GM12878 (cell line): ENCODE measurements around the gene PLPP3. TPM values are rescaled to one million over a fixed set of nuclear protein-coding genes. Genes with fewer than 3 reads are reported as not detected.

Experiments
- ATAC-seq: fragments of 200-7000 bp; cut with Tn5 transposase; 3 replicates; pipeline ENCODE4 v1.9.1; 2020; ENCODE audit warnings: mild to moderate bottlenecking, moderate library complexity
- BruUV-seq: library from RNA; stranded (reverse); fragments of 400-500 nt; replicated peaks from 2 replicates; lab custom pipeline; 2021; lab: Mats Ljungman, UMichigan
- CTCF ChIA-PET: fragments of 300-600 bp; sonication (Branson Sonifier 250); formaldehyde crosslinking; extraction: SDS; loops from one replicate; lab custom pipeline; 2021; ENCODE audit warnings: inconsistent platforms; lab: Yijun Ruan, JAX
- POLR2A ChIA-PET: fragments of 350-600 bp; formaldehyde crosslinking; extraction: SDS; loops from one replicate; lab custom pipeline; 2021; ENCODE audit warnings: inconsistent platforms; lab: Charles Lee
- RAD21 ChIA-PET: fragments of 300-600 bp; sonication (Branson Sonifier 250); formaldehyde crosslinking; loops from one replicate; lab custom pipeline; 2023; ENCODE audit warnings: antibody characterized with exemption; ENCODE audit not compliant: unreplicated experiment; lab: Charles Lee
- SMC1A ChIA-PET: fragments of 300-600 bp; sonication (Branson Sonifier 250); formaldehyde crosslinking; loops from one replicate; lab custom pipeline; 2023; ENCODE audit not compliant: unreplicated experiment, uncharacterized antibody; lab: Charles Lee
- DNase-seq: peaks from one replicate; pipeline ENCODE4 v3.0.0-alpha.2; 2011; ENCODE audit warnings: low read depth, low spot score
- FAIRE-seq: peaks from 3 replicates; lab custom pipeline; 2011; peaks lifted over from hg19 to GRCh38; lab: Jason Lieb, UNC
- H2AFZ ChIP-seq: 2 replicates; pipeline ENCODE4 v1.6.0; 2011; ENCODE audit warnings: low read depth, low read length, control low read depth; ENCODE audit not compliant: control insufficient read depth
- H3K27ac ChIP-seq: 2 replicates; pipeline ENCODE4 v1.5.1; 2011; ENCODE audit warnings: control low read depth; ENCODE audit not compliant: control insufficient read depth, insufficient read depth
- H3K27me3 ChIP-seq, 2 experiments: replicated peaks in 1 of 2; 2 replicates each; pipeline versions ENCODE4 v1.6.0 to v1.6.1; 2011; ENCODE audit warnings: low read length in 1 of 2; ENCODE audit not compliant: control insufficient read depth in 2 of 2, insufficient read depth in 2 of 2
- H3K36me3 ChIP-seq, 2 experiments: 2 replicates each; pipeline ENCODE4 v1.5.1; 2011; ENCODE audit warnings: low read length in 1 of 2; ENCODE audit not compliant: control insufficient read depth in 2 of 2, insufficient read depth in 2 of 2
- H3K4me1 ChIP-seq: 2 replicates; pipeline ENCODE4 v1.6.1; 2011; ENCODE audit warnings: mild to moderate bottlenecking, low read length, moderate library complexity, mixed read lengths; ENCODE audit not compliant: control insufficient read depth, insufficient read depth
- H3K4me2 ChIP-seq: 2 replicates; pipeline ENCODE4 v1.6.0; 2011; ENCODE audit warnings: control low read depth; ENCODE audit not compliant: control insufficient read depth, insufficient read depth
- H3K4me3 ChIP-seq: fragments of 200-600 bp; sonication (generic); 2 replicates; pipeline ENCODE4 v1.5.1; 2016
- H3K79me2 ChIP-seq: 2 replicates; pipeline ENCODE4 v1.6.0; 2011; ENCODE audit warnings: low read length; ENCODE audit not compliant: control insufficient read depth, insufficient read depth
- H3K9ac ChIP-seq: 2 replicates; pipeline ENCODE4 v1.8.0; 2011; ENCODE audit warnings: low read length, control low read depth, mixed read lengths; ENCODE audit not compliant: control insufficient read depth, insufficient read depth
- H3K9me3 ChIP-seq: replicated peaks from 3 replicates; pipeline ENCODE4 v1.5.1; 2011; ENCODE audit warnings: mild to moderate bottlenecking, low read length; ENCODE audit not compliant: control insufficient read depth, insufficient read depth
- H4K20me1 ChIP-seq: 2 replicates; pipeline ENCODE4 v1.6.0; 2011; ENCODE audit not compliant: control insufficient read depth, insufficient read depth
- CHD1 ChIP-seq: IDR thresholded peaks from 2 replicates; pipeline ENCODE4 v1.6.1; 2012; ENCODE audit warnings: low read depth, low read length, improper control_type of control experiment
- CREM ChIP-seq: IDR thresholded peaks from 2 replicates; pipeline ENCODE4 v1.6.1; 2014; ENCODE audit warnings: antibody characterized with exemption, low read depth
- E4F1 ChIP-seq: fragments of 450-650 bp; IDR thresholded peaks from 2 replicates; pipeline ENCODE4 v1.6.1; 2018; ENCODE audit warnings: borderline replicate concordance, mild to moderate bottlenecking; ENCODE audit not compliant: partially characterized antibody
- JUNB ChIP-seq: IDR thresholded peaks from 2 replicates; pipeline ENCODE4 v1.6.1; 2016; ENCODE audit warnings: antibody characterized with exemption, mild to moderate bottlenecking
- NFYA ChIP-seq: IDR thresholded peaks from 2 replicates; pipeline ENCODE4 v1.6.1; 2011; ENCODE audit warnings: low read depth, mild to moderate bottlenecking, low read length, improper control_type of control experiment, borderline replicate concordance
- PML ChIP-seq: IDR thresholded peaks from 2 replicates; pipeline ENCODE4 v1.6.1; 2012; ENCODE audit warnings: low read length, inconsistent platforms
- POLR2A ChIP-seq: IDR thresholded peaks from 2 replicates; pipeline ENCODE4 v1.6.1; 2011; ENCODE audit warnings: low read depth, mild to moderate bottlenecking, low read length
- SIX5 ChIP-seq: IDR thresholded peaks from 2 replicates; pipeline ENCODE4 v1.6.1; 2011; ENCODE audit warnings: mild to moderate bottlenecking, low read depth, low read length, moderate library complexity; ENCODE audit not compliant: severe bottlenecking
- SMAD1 ChIP-seq: fragments of 450-650 bp; IDR thresholded peaks from 2 replicates; pipeline ENCODE4 v1.6.1; 2018; ENCODE audit warnings: mild to moderate bottlenecking, low read depth; ENCODE audit not compliant: partially characterized antibody
- TAF1 ChIP-seq: IDR thresholded peaks from 2 replicates; pipeline ENCODE4 v1.6.1; 2011; ENCODE audit warnings: mild to moderate bottlenecking, low read depth, low read length, borderline replicate concordance
- YY1 ChIP-seq: IDR thresholded peaks from 2 replicates; pipeline ENCODE4 v1.6.1; 2011; ENCODE audit warnings: low read depth, mild to moderate bottlenecking, low read length
- ZBED1 ChIP-seq: IDR thresholded peaks from 2 replicates; pipeline ENCODE4 v1.6.1; 2016; ENCODE audit warnings: borderline replicate concordance
- WGBS: methylation state at CpG from one replicate; pipeline ENCODE4 v1.1.6; 2016; ENCODE audit warnings: low lambda C conversion rate; ENCODE audit not compliant: insufficient replicate concordance, insufficient coverage; ENCODE audit errors: missing lambda C conversion rate; 5-methylcytosine and 5-hydroxymethylcytosine counted together
- in situ Hi-C: fragments of 300-500 bp; cut with MboI; formaldehyde crosslinking; loops from 9 replicates; pipeline ENCODE4 v1.14.3; 2018; ENCODE audit warnings: mixed read lengths
- intact Hi-C: fragments of 100-400 bp; cut with micrococcal nuclease; formaldehyde crosslinking; loops from one replicate; pipeline ENCODE4 v1.14.2; 2022; ENCODE audit not compliant: unreplicated experiment
- polyA plus RNA-seq, 11 experiments: library from polyadenylated mRNA; depleted of rRNA in 4 of 11; unstranded in 6 of 11; stranded (reverse) in 5 of 11; fragments of >200 nt; fragmentation: Nextera tagmentation in 4 of 11; fragmentation: Illumina TruSeq in 1 of 11; extraction: Ambion mirVana in 4 of 11; extraction: Trizol in 1 of 11; gene quantifications; 1 replicate in 1 of 11; 2 replicates in 10 of 11; pipeline versions ENCODE4 v1.2.1 to v1.2.3, GENCODE V29; 2011 to 2016; ENCODE audit warnings: inconsistent platforms in 2 of 11, missing spikeins in 2 of 11, low read depth in 1 of 11
- total RNA-seq, 4 experiments: library from RNA; depleted of rRNA in 3 of 4; stranded (reverse); fragments of >200 nt in 3 of 4; fragmentation: Illumina TruSeq in 1 of 4; extraction: Trizol in 1 of 4; gene quantifications; 2 replicates each; pipeline versions ENCODE4 v1.2.1 to v1.2.3, GENCODE V29; 2013 to 2021

Gene PLPP3
- total and polyA plus RNA-seq, 10 of the 15 experiments (the other 5 are each of a cell fraction or from before 2014, with no cell fraction given) = 6.4 to 26.8 (median 9.5) TPM

DNA sequence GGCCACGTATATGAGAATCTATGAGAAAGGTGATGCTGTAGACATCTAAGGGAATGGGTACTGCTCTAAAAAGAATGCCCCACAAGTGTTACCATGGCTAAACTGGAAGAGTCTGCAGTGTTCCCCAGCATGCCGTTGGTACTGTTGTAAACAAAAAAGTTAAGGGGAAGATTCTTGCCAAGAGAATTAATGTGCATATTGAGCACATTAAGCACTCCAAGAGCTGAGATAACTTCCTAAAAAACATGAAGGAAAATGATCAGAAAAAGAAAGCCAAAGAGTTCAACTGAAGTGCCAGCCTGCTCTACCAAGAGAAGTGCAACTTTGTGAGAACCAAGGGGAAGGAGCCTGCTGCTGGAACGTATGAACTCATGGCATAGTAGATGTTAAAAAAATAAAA is 40.8 kb downstream of the PLPP3 start:
- WGBS = 10% methylated on average over 3 of the region's 3 CpGs
- ChIA-PET POLR2A (interaction anchor here (1.0 kb wide), 1 partner anchor 21 kb away, joined by 3 read pairs; no protein-coding TSS in a partner anchor), CTCF (interaction anchor here (1.7 to 1.9 kb wide), 2 partner anchors 12 to 38 kb away, joined by 6 to 7 read pairs; no protein-coding TSS in a partner anchor), RAD21 (interaction anchor here (2.0 kb wide), 1 partner anchor 38 kb away, joined by 8 read pairs; no protein-coding TSS in a partner anchor), SMC1A (interaction anchor here (1.1 to 25.4 kb wide), 4 partner anchors 11 to 66 kb away, joined by 3 to 342 read pairs (median 72); no protein-coding TSS in a partner anchor)
- H3K36me3 ChIP-seq = no peaks in the 10 kb centered on the region
- no peak for FAIRE-seq
- H3K9me3 ChIP-seq = no peaks in the 10 kb centered on the region; the same call in 2 of the 3 replicates
- DNase-seq = no peak
- H4K20me1 ChIP-seq = no peaks in the 10 kb centered on the region
- no peak overlapping the region for H3K9ac ChIP-seq
- in situ Hi-C loops (no loop called here), intact Hi-C loops (no loop called here)
- ATAC-seq = no peak
- H3K4me2 ChIP-seq = no peak overlapping the region
- BruUV-seq = no TSS peak
- H3K27ac ChIP-seq = no peak overlapping the region
- H3K4me1 ChIP-seq = peaks cover under 1% of the 10 kb centered on the region; the same call in 1 of the 2 replicates
- no peaks in the 10 kb centered on the region; a peak in 1 of 4 replicates for H3K27me3 ChIP-seq
- no peak for TF ChIP-seq JUNB
- TF ChIP-seq SMAD1 = no peak
- TF ChIP-seq POLR2A = no peak
- no peak for TF ChIP-seq SIX5
- TF ChIP-seq CHD1 = no peak
- TF ChIP-seq E4F1 = no peak
- no peak for TF ChIP-seq PML
- TF ChIP-seq TAF1 = no peak
- no peak for TF ChIP-seq CREM
- no peak for TF ChIP-seq YY1
- TF ChIP-seq ZBED1 = no peak
- TF ChIP-seq NFYA = no peak
- H3K4me3 ChIP-seq = no peak overlapping the region
- H2AFZ ChIP-seq = no peak overlapping the region
- H3K79me2 ChIP-seq = no peaks in the 10 kb centered on the region
